Activated CD4-positive, alpha-beta T cell treated with anti-CD3 and anti-CD28 coated beads, Interleukin-2, amount 10 ng/mL, durations not matched to agents 7 days and 5 days (primary cell): Measurements from ENCODE around the gene MAGI2. TPM values are rescaled to one million over a fixed set of nuclear protein-coding genes. Genes with fewer than 3 reads are reported as not detected.

ENCODE experiments used
- CTCF ChIA-PET: fragments of 350-600 bp; sonication (Branson Sonifier 250); formaldehyde crosslinking; loops from one replicate; lab custom pipeline; 2021; ENCODE audit warnings: antibody characterized with exemption; lab: Charles Lee
- POLR2A ChIA-PET: fragments of 350-600 bp; sonication (Branson Sonifier 250); formaldehyde crosslinking; loops from one replicate; lab custom pipeline; 2021; ENCODE audit warnings: antibody characterized with exemption; lab: Charles Lee
- DNase-seq: peaks from one replicate; pipeline ENCODE4 v3.0.0-alpha.2; 2020
- H3K27ac Mint-ChIP-seq: one replicate; pipeline ENCODE4 v1.8.0; 2021; ENCODE audit warnings: mild to moderate bottlenecking, moderate library complexity, mixed read lengths
- H3K27me3 Mint-ChIP-seq: one replicate; pipeline ENCODE4 v1.8.0; 2021; ENCODE audit warnings: mixed read lengths
- H3K36me3 Mint-ChIP-seq: one replicate; pipeline ENCODE4 v1.8.0; 2021; ENCODE audit warnings: low read depth, mixed read lengths
- H3K4me1 Mint-ChIP-seq: one replicate; pipeline ENCODE4 v1.8.0; 2021; ENCODE audit warnings: mixed read lengths
- H3K4me3 Mint-ChIP-seq: one replicate; pipeline ENCODE4 v1.8.0; 2021; ENCODE audit warnings: mild to moderate bottlenecking, moderate library complexity, mixed read lengths
- H3K9me3 Mint-ChIP-seq: one replicate; pipeline ENCODE4 v1.8.0; 2021; ENCODE audit warnings: mixed read lengths
- total RNA-seq, 2 experiments: library from RNA; stranded (reverse); gene quantifications; one replicate each; pipeline ENCODE4 v1.2.3, GENCODE V29; 2021

Gene MAGI2
- total RNA-seq, 2 experiments from 2014 or later: 0.05 to 0.10 TPM

- no peaks in the 10 kb centered on the region for H3K36me3 Mint-ChIP-seq
- no peak overlapping the region for H3K4me3 Mint-ChIP-seq
- POLR2A ChIA-PET: no interaction called here
- no peaks in the 10 kb centered on the region for H3K4me1 Mint-ChIP-seq
- CTCF ChIA-PET: no interaction called here
- H3K27me3 Mint-ChIP-seq: no peaks in the 10 kb centered on the region
- H3K9me3 Mint-ChIP-seq: no peaks in the 10 kb centered on the region
- DNase-seq: no peak
- H3K27ac Mint-ChIP-seq: no peak overlapping the region
Measured at GRCh38 chr7:78842068-78842467, 611.4 kb downstream of the MAGI2 start.

GRCh38 chr7:78835897-78836296 lies 617.6 kb downstream of the MAGI2 start:
- Mint-ChIP-seq H3K27ac (no peak overlapping the region), H3K4me3 (no peak overlapping the region), H3K9me3 (peaks cover 3% of the 10 kb centered on the region), H3K36me3 (no peaks in the 10 kb centered on the region), H3K4me1 (no peaks in the 10 kb centered on the region), H3K27me3 (no peaks in the 10 kb centered on the region)
- ChIA-PET CTCF (no interaction called here), POLR2A (no interaction called here)
- no peak for DNase-seq

- ChIA-PET POLR2A (no interaction called here), CTCF (no interaction called here)
- no peaks in the 10 kb centered on the region for H3K27me3 Mint-ChIP-seq
Measured at GRCh38 chr7:78828317-78828716, 625.1 kb downstream of the MAGI2 start.

GRCh38 chr7:78803501-78804127 lies 649.9 kb downstream of the MAGI2 start:
- H3K4me1 Mint-ChIP-seq: no peaks in the 10 kb centered on the region
- H3K4me3 Mint-ChIP-seq: no peak overlapping the region
- peaks cover 2% of the 10 kb centered on the region for H3K9me3 Mint-ChIP-seq
- H3K36me3 Mint-ChIP-seq: no peaks in the 10 kb centered on the region
- ChIA-PET POLR2A (no interaction called here), CTCF (no interaction called here)
- DNase-seq: no peak
- no peak overlapping the region for H3K27ac Mint-ChIP-seq
- H3K27me3 Mint-ChIP-seq: no peaks in the 10 kb centered on the region

More at GRCh38 chr7:78828317-78828716, 625.1 kb downstream of the MAGI2 start:
- Mint-ChIP-seq H3K9me3 (peaks cover 5% of the 10 kb centered on the region), H3K4me3 (no peak overlapping the region), H3K4me1 (no peaks in the 10 kb centered on the region), H3K36me3 (no peaks in the 10 kb centered on the region), H3K27ac (no peak overlapping the region)
- no peak for DNase-seq

GRCh38 chr7:78794101-78794500 lies 659.4 kb downstream of the MAGI2 start:
- peaks cover 5% of the 10 kb centered on the region for H3K9me3 Mint-ChIP-seq
- no peak for DNase-seq
- no peak overlapping the region for H3K4me3 Mint-ChIP-seq
- CTCF ChIA-PET: no interaction called here
- no peaks in the 10 kb centered on the region for H3K4me1 Mint-ChIP-seq
- H3K27me3 Mint-ChIP-seq: no peaks in the 10 kb centered on the region
- H3K36me3 Mint-ChIP-seq: no peaks in the 10 kb centered on the region
- no peak overlapping the region for H3K27ac Mint-ChIP-seq
- POLR2A ChIA-PET: no interaction called here

GRCh38 chr7:78792624-78793023 lies 660.8 kb downstream of the MAGI2 start:
- Mint-ChIP-seq H3K36me3 (no peaks in the 10 kb centered on the region), H3K4me1 (no peaks in the 10 kb centered on the region), H3K9me3 (peaks cover 5% of the 10 kb centered on the region), H3K27me3 (no peaks in the 10 kb centered on the region), H3K27ac (no peak overlapping the region), H3K4me3 (no peak overlapping the region)
- ChIA-PET CTCF (no interaction called here), POLR2A (no interaction called here)
- no peak for DNase-seq

GRCh38 chr7:78792006-78792405 lies 661.5 kb downstream of the MAGI2 start:
- Mint-ChIP-seq H3K9me3 (peaks cover 5% of the 10 kb centered on the region), H3K4me1 (no peaks in the 10 kb centered on the region), H3K4me3 (no peak overlapping the region), H3K27ac (no peak overlapping the region), H3K27me3 (no peaks in the 10 kb centered on the region), H3K36me3 (no peaks in the 10 kb centered on the region)
- ChIA-PET CTCF (no interaction called here), POLR2A (no interaction called here)
- no peak for DNase-seq

- Mint-ChIP-seq H3K27me3 (no peaks in the 10 kb centered on the region), H3K4me1 (no peaks in the 10 kb centered on the region)
- POLR2A ChIA-PET: no interaction called here
Measured at GRCh38 chr7:78788464-78788863, 665.0 kb downstream of the MAGI2 start.

GRCh38 chr7:78787854-78788253 lies 665.6 kb downstream of the MAGI2 start:
- Mint-ChIP-seq H3K36me3 (no peaks in the 10 kb centered on the region), H3K4me1 (no peaks in the 10 kb centered on the region), H3K4me3 (no peak overlapping the region), H3K9me3 (no peaks in the 10 kb centered on the region), H3K27me3 (no peaks in the 10 kb centered on the region), H3K27ac (no peak overlapping the region)
- POLR2A ChIA-PET: no interaction called here
- DNase-seq: no peak
- CTCF ChIA-PET: no interaction called here

More at GRCh38 chr7:78788464-78788863, 665.0 kb downstream of the MAGI2 start:
- Mint-ChIP-seq H3K36me3 (no peaks in the 10 kb centered on the region), H3K9me3 (no peaks in the 10 kb centered on the region), H3K27ac (no peak overlapping the region), H3K4me3 (no peak overlapping the region)
- CTCF ChIA-PET: no interaction called here
- DNase-seq: no peak

- POLR2A ChIA-PET: no interaction called here
- H3K4me1 Mint-ChIP-seq: no peaks in the 10 kb centered on the region
- H3K27ac Mint-ChIP-seq: no peak overlapping the region
- H3K9me3 Mint-ChIP-seq: no peaks in the 10 kb centered on the region
- H3K4me3 Mint-ChIP-seq: no peak overlapping the region
- H3K27me3 Mint-ChIP-seq: no peaks in the 10 kb centered on the region
- CTCF ChIA-PET: no interaction called here
- DNase-seq: no peak
- no peaks in the 10 kb centered on the region for H3K36me3 Mint-ChIP-seq
Measured at GRCh38 chr7:78786055-78786454, 667.4 kb downstream of the MAGI2 start.

- DNase-seq: no peak
- Mint-ChIP-seq H3K9me3 (no peaks in the 10 kb centered on the region), H3K4me1 (no peaks in the 10 kb centered on the region), H3K36me3 (no peaks in the 10 kb centered on the region), H3K27me3 (no peaks in the 10 kb centered on the region), H3K27ac (no peak overlapping the region), H3K4me3 (no peak overlapping the region)
- CTCF ChIA-PET: no interaction called here
- POLR2A ChIA-PET: no interaction called here
Measured at GRCh38 chr7:78783179-78783962, 670.1 kb downstream of the MAGI2 start.

- ChIA-PET POLR2A (no interaction called here), CTCF (no interaction called here)
- Mint-ChIP-seq H3K27me3 (no peaks in the 10 kb centered on the region), H3K27ac (no peak overlapping the region), H3K9me3 (no peaks in the 10 kb centered on the region), H3K36me3 (no peaks in the 10 kb centered on the region), H3K4me1 (no peaks in the 10 kb centered on the region), H3K4me3 (no peak overlapping the region)
- no peak for DNase-seq
Measured at GRCh38 chr7:78780560-78780959, 672.9 kb downstream of the MAGI2 start.

GRCh38 chr7:78779788-78780187 lies 673.7 kb downstream of the MAGI2 start:
- H3K27me3 Mint-ChIP-seq: no peaks in the 10 kb centered on the region
- no peaks in the 10 kb centered on the region for H3K9me3 Mint-ChIP-seq
- no peak overlapping the region for H3K4me3 Mint-ChIP-seq
- ChIA-PET POLR2A (no interaction called here), CTCF (no interaction called here)
- no peaks in the 10 kb centered on the region for H3K36me3 Mint-ChIP-seq
- no peak overlapping the region for H3K27ac Mint-ChIP-seq
- DNase-seq: no peak
- no peaks in the 10 kb centered on the region for H3K4me1 Mint-ChIP-seq
